ENCODE results near the gene SPTLC1. TPM values are rescaled to one million over a fixed set of nuclear protein-coding genes. Genes with fewer than 3 reads are reported as not detected.

SPTLC1 gene
- 126 and 134 TPM in 2 replicates for total RNA-seq (2013; cell fraction: nucleolus; rRNA removed)
- total RNA-seq (2014; rRNA removed) (46.2 and 55.7 TPM in 2 replicates), total RNA-seq (2014; rRNA removed; fragmentation: Illumina TruSeq; extraction: Trizol) (45.7 and 48.4 TPM in 2 replicates), total RNA-seq (2021) (37.3 and 38.0 TPM in 2 replicates), polyA plus RNA-seq (2011; rRNA removed) (68.7 and 93.6 TPM in 2 replicates), polyA plus RNA-seq (2014; fragmentation: Illumina TruSeq; extraction: Trizol) (56.2 and 69.8 TPM in 2 replicates), polyA plus RNA-seq (2014; fragmentation: Nextera tagmentation; extraction: Ambion mirVana) (10 to 100 TPM; 41.7 to 61.3 TPM), polyA plus RNA-seq (2014; rRNA removed) (39.4 and 49.4 TPM in 2 replicates), polyA plus RNA-seq (2016; fragmentation: Nextera tagmentation; extraction: Ambion mirVana) (10 to 100 TPM; 61.8 to 61.9 TPM), polyA minus RNA-seq (2011; rRNA and poly(A)+ RNA removed) (51.1 and 64.0 TPM in 2 replicates), Bru-seq, nascent RNA (percentile 89 among the genes with signal in this experiment), BruChase-seq, experiment 1, labeled RNA remaining after a 6-hour chase (percentile 91 among the genes with signal in this experiment), BruChase-seq, experiment 2, labeled RNA remaining after a 2-hour chase (percentile 88 among the genes with signal in this experiment)
- polyA plus RNA-seq (2011; ENCODE audit: low read depth), result 23.7 TPM
- 37.3 and 41.4 TPM in 2 replicates for polyA plus RNA-seq (2011; cell fraction: cytosol; rRNA removed)
- polyA plus RNA-seq (2011; cell fraction: nucleus; rRNA removed), result 46.9 and 47.8 TPM in 2 replicates
- polyA plus RNA-seq (2012), result 29.7 and 30.6 TPM in 2 replicates
- polyA minus RNA-seq (2011; cell fraction: cytosol; rRNA and poly(A)+ RNA removed), result 16.2 and 19.4 TPM in 2 replicates
- polyA minus RNA-seq (2011; cell fraction: nucleus; rRNA and poly(A)+ RNA removed), result 29.6 and 45.8 TPM in 2 replicates
- long read RNA-seq, experiment 1, transcript SPTLC1-201 (15 exons, 1,894 nt), result major isoform, 32 of 42 reads
- long read RNA-seq, experiment 1, partial matches to known transcripts, result 2 of 42 reads
- long read RNA-seq, experiment 1, other reads (novel, unspliced or antisense), result 7 of 42 reads
- long read RNA-seq, experiment 2, transcript SPTLC1-202 (6 exons, 946 nt), result minor isoform, 9 of 437 reads
- long read RNA-seq, experiment 2, transcript SPTLC1-201 (15 exons, 1,894 nt), result major isoform, 391 of 437 reads
- long read RNA-seq, experiment 2, partial matches to known transcripts, result 15 of 437 reads
- long read RNA-seq, experiment 2, other reads (novel, unspliced or antisense), result 18 of 437 reads

DNA sequence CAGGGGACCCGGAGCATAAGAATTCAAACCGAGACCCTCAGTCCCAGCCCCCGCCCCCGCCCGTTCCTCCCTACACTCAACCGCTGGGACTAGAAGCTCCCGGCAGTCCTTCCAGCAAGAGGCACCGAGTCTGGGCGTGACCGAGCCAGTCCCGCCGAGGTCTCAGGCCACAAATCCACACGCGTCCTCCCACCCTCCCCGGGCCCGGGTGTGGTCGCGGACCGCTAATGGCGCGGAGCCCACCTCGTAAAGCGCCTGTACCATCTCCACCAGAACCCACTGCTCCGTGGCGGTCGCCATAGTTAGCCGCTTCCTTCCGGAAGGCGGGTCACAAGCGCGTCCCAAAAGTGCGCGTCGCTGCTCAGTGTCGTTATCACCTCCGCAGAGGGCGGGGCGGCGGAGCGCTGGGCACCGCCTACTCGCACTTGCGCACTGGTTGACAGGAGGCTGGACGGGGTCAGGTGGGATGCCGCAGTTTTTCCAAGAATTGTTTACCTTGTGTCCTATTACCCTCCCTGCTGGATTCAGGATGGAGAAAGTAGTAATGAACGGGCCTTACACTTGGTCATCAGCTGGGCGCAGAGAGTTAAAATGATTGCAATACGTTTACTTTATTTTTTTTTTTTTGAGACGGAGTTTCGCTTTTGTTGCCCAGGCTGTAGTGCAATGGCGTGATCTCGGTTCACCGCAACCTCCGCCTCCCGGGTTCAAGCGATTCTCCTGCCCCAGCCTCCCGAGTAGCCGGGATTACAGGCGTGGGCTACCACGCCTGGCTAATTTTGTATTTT lies at the start of gene SPTLC1:
Gene SPTLC1 (minus strand): TSS at position 343 of the 788 bp plus-strand sequence. CDS start 43 bp downstream, at position 300.
- FAIRE-seq (peak; percentile 85), DNase-seq (ENCODE audit: low read depth, low spot score) (peak; percentile 84), ATAC-seq (peak; percentile 97)
- H3K9me3 ChIP-seq (replicated peaks; ENCODE audit: control insufficient read depth, insufficient read depth, low read length), result no peaks in the 10 kb centered on the region
- H3K4me3 ChIP-seq, result peak within 1 kb of the TSS; percentile 77
- H3K27me3 ChIP-seq (replicated peaks in 1 of 2; ENCODE audit: control insufficient read depth in 2 of 2, insufficient read depth in 2 of 2, low read length in 1 of 2), result no peaks in the 10 kb centered on the region
- peak within 1 kb of the TSS; percentile 87 for H3K27ac ChIP-seq (ENCODE audit: control insufficient read depth, insufficient read depth)
- peaks cover 0 to 4% of the 10 kb centered on the region in 2 experiments; a peak in 1 of 4 replicates for H3K36me3 ChIP-seq (ENCODE audit: control insufficient read depth in 2 of 2, insufficient read depth in 2 of 2, low read length in 1 of 2)
- intact Hi-C loops (cut with micrococcal nuclease; ENCODE audit: unreplicated experiment) (no loop called here), in situ Hi-C loops (cut with MboI) (no loop called here)
- peak within 1 kb of the TSS; percentile 75 for H3K4me2 ChIP-seq (ENCODE audit: control insufficient read depth, insufficient read depth)
- ChIA-PET RAD21 (ENCODE audit: unreplicated experiment) (interaction anchor here (0.6 to 1.3 kb wide), 2 partner anchors 16 to 556 kb away, joined by 3 read pairs; no protein-coding TSS in a partner anchor), SMC1A (ENCODE audit: uncharacterized antibody, unreplicated experiment) (no interaction called here), CTCF (interaction anchor here (1.2 to 1.4 kb wide), 2 partner anchors 25 to 161 kb away, joined by 3 to 8 read pairs; no protein-coding TSS in a partner anchor), POLR2A (interaction anchor here (1.1 kb wide), 1 partner anchor 176 kb away, joined by 6 read pairs; no protein-coding TSS in a partner anchor)
- peak within 1 kb of the TSS; percentile 76 for H3K9ac ChIP-seq (ENCODE audit: control insufficient read depth, insufficient read depth, low read length)
- TSS peak; percentile 99 for BruUV-seq (replicated peaks)
- no peaks in the 10 kb centered on the region for H4K20me1 ChIP-seq (ENCODE audit: control insufficient read depth, insufficient read depth)
- no peaks in the 10 kb centered on the region; the same call in 1 of the 2 replicates for H3K4me1 ChIP-seq (ENCODE audit: control insufficient read depth, insufficient read depth, low read length)
- under 1% methylated on average over 60 of the region's 60 CpGs for WGBS (ENCODE audit: insufficient coverage, insufficient replicate concordance, low lambda C conversion rate, missing lambda C conversion rate)
- H3K79me2 ChIP-seq (ENCODE audit: control insufficient read depth, insufficient read depth, low read length), result peaks cover 24% of the 10 kb centered on the region
- H2AFZ ChIP-seq (ENCODE audit: control insufficient read depth, low read depth, low read length), result peak within 1 kb of the TSS; percentile 95
- peak; percentile 91 for TF ChIP-seq TAF1 (IDR thresholded peaks at IDR 0.05; ENCODE audit: borderline replicate concordance, low read depth, low read length)
- TF ChIP-seq NKRF (conservative IDR thresholded peaks at IDR 0.05), result peak; percentile 50; the same call in 1 of the 2 replicates
- TF ChIP-seq MEF2A (IDR thresholded peaks at IDR 0.05; ENCODE audit: insufficient read depth, low read depth, low read length), result no peak
- TF ChIP-seq USF1 (IDR thresholded peaks at IDR 0.05; ENCODE audit: borderline replicate concordance, extremely low read length, insufficient read depth, low read depth, low read length), result peak; percentile 67
- TF ChIP-seq, protein P1, sequence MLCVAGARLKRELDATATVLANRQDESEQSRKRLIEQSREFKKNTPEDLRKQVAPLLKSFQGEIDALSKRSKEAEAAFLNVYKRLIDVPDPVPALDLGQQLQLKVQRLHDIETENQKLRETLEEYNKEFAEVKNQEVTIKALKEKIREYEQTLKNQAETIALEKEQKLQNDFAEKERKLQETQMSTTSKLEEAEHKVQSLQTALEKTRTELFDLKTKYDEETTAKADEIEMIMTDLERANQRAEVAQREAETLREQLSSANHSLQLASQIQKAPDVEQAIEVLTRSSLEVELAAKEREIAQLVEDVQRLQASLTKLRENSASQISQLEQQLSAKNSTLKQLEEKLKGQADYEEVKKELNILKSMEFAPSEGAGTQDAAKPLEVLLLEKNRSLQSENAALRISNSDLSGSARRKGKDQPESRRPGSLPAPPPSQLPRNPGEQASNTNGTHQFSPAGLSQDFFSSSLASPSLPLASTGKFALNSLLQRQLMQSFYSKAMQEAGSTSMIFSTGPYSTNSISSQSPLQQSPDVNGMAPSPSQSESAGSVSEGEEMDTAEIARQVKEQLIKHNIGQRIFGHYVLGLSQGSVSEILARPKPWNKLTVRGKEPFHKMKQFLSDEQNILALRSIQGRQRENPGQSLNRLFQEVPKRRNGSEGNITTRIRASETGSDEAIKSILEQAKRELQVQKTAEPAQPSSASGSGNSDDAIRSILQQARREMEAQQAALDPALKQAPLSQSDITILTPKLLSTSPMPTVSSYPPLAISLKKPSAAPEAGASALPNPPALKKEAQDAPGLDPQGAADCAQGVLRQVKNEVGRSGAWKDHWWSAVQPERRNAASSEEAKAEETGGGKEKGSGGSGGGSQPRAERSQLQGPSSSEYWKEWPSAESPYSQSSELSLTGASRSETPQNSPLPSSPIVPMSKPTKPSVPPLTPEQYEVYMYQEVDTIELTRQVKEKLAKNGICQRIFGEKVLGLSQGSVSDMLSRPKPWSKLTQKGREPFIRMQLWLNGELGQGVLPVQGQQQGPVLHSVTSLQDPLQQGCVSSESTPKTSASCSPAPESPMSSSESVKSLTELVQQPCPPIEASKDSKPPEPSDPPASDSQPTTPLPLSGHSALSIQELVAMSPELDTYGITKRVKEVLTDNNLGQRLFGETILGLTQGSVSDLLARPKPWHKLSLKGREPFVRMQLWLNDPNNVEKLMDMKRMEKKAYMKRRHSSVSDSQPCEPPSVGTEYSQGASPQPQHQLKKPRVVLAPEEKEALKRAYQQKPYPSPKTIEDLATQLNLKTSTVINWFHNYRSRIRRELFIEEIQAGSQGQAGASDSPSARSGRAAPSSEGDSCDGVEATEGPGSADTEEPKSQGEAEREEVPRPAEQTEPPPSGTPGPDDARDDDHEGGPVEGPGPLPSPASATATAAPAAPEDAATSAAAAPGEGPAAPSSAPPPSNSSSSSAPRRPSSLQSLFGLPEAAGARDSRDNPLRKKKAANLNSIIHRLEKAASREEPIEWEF (IDR thresholded peaks at IDR 0.05; ENCODE audit: insufficient replicate concordance, low read depth, low read length), result no peak

All from GM12878 (cell line).